ENCODE results near the gene DDOST. TPM values are rescaled to one million over a fixed set of nuclear protein-coding genes. Genes with fewer than 3 reads are reported as not detected.
"Not testable (repeated sequence)": the region's sequence is repeated elsewhere in the genome, so short reads cannot be mapped to it uniquely, and the experiment has no call there.

DDOST gene
- total RNA-seq, 1 experiment from 2014 or later, result 493 TPM

DNA sequence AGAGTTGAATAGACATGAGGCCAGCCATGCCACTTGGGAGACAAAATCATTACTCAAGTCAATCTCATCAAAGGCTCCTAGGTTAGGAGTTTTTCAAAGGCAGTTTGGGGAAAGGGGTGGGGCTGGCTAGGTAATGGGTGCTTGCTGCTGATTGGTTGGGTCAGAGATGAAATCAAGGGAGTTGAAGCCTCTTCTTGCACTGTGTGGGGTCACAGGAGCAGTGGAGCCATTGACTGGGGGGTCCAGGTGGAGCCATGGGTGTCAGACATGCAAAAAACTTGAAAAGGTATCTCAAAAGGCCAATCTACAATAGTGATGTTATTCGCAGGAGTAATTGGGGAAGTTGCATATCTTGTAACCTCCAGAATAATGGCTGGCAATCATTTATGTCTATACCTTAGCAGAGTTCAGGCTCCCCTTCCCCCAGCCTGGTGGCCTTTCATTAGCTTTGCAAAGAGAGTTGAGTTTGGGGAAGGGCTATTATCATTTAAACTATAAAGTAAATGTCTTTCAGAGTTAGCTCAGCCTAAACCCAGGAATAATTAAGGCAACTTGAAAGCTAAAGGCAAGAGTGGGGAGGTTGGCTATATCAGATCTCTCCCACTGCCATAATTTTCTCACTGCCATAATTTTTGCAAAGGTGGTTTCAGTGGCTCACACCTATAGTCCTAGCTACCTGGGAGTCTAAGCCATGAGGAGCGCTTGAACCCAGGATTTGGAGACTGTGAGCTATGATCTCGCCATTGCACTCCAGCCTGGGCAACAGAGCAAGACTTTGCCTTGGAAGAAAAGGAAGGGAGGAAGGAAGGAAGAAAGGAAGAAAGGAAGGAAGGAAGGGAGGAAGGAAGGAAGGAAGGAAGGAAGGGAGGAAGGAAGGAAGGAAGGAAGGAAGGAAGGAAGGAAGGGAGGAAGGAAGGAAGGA, 35.7 kb downstream of the DDOST start:
- no peak for DNase-seq (ENCODE audit: low spot score)

DNA sequence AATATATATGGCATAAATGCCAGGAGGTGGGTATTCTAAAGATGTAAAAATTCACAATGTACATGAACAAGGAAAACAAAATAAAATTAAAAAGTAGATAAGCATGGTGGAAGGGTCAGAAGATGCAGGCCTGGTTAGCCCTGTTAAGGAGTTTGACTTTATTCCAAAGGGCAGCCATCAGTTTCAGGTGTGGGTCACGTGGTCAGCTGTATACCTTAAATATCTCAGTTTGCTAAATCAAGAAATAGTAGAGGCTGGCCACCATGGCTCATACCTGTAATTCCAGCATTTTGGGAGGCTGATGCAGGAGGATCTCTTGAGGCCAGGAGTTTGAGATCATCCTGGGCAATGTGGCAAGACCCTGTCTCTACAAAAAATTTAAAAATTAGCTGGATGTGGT, 36.5 kb downstream of the DDOST start:
- no peak for DNase-seq (ENCODE audit: low spot score)

DNA sequence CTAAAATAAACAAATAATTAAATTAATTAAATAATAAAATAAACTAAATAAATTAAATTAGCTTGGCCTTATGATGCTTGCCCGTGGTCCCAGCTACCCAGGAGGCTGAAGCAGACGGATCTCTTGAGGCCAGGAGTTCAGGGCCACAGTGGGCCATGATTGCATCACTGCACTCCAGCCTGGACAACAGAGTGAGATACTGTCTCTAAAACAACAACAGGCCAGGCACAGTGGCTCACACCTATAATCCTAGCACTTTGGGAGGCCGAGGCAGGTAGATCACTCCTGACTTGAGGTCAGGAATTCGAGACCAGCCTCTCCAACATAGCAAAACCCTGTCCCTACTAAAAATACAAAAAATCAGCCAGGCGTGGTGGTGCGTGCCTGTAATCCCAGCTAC, 40.2 kb downstream of the DDOST start:
- DNase-seq (ENCODE audit: low spot score), result no peak

DNA sequence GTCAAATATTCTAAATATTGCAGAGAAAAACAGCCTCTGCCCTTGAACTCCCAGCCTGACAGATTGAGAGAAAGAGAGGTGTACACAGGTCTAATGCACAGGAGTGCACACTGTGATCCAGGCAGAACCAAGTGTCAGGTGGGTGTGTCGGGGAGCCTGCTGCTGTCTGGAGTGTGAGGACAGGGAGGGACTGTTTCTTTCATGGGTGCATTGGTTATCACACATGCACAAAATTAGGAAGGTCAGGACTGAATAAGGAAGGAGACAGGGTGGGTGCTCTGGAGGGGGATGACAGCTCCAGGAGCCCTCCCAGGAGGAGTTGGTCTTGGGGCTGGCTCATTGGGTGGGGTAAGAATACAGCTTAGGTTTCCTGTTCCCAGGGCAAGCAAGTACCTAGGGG, 41.2 kb downstream of the DDOST start:
- no peak for DNase-seq (ENCODE audit: low spot score)

DNA sequence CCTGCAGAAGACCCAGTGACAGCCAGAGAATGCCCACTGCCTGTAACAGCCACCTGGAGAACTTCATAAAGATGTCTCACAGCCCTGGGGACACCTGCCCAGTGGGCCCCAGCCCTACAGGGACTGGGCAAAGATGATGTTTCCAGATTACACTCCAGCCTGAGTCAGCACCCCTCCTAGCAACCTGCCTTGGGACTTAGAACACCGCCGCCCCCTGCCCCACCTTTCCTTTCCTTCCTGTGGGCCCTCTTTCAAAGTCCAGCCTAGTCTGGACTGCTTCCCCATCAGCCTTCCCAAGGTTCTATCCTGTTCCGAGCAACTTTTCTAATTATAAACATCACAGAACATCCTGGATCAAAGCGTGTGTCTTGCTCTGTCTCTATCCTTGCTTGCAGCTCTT, 42.6 kb downstream of the DDOST start:
- no peak for DNase-seq (ENCODE audit: low spot score)

DNA sequence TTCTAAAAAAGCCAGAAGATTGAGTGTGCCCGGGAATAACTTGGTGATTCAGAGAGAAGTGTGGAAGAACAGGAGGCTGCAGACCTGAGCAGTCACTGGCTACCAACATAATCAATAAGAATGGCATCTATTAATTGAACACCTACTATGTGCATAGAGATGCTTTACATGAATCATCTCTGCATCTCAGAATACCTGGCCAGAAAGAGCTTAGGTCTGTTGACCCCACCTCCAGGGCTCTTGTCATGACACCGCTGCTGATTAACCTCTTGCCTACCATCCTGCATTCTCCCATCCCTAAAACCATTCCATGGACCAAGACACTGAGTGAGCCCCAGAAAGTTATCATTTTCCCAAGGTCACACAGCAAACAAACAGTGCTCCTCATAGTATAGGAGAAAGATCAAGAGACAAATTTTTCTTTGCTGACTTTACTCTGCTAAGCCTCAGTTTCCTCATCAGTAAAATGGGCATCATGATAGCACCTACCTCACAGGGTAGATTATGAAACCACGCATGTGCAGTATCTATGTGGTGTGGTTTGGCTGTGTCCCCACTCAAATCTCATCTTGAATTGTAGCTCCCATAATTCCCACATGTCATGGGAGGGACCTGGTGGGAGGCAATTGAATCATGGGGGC, 44.2 kb downstream of the DDOST start:
- DNase-seq (ENCODE audit: low spot score), result no peak

DNA sequence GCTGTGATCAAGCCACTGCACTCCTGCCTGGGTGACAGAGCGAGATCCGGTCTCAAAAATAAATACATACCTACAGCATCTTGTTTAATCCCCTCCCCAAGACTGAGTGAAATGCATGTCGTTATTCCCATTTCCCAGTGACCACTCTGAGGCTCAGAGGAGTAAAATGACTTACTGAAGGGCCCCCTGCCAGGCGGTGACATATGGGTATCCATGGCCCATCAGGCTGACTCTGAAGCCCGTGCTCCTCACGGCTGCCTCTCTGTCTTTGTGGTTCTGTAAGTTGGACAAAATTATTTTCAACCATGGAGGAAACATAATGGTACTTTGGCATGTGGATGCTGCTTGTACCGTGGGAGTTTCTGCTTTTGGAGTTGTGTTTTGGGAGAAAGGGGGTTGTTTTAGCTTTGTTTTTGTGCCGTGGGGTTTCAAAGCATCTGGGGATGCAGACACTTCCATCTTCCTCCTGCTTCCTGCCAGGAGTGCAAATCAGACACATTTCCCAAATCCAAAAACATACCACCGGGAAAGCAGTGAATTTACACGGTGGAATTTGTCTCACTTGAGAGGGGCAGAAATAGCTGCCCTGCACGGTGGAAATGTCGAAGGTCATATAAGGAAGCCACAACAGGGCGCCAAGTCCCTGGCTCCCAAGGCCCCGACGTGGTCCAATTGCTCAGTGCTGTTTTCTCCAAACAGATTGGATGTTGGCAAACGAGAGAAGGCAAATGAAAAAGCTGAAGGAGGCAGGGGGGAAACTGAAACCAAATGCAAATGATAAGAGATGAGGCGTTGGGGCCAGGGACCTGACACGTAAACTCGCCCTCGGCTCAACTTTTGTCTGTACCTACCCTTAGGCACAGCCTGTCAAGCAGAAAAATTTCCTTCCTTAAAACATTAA, 45.0 kb downstream of the DDOST start:
- no peak for DNase-seq (ENCODE audit: low spot score)

DNA sequence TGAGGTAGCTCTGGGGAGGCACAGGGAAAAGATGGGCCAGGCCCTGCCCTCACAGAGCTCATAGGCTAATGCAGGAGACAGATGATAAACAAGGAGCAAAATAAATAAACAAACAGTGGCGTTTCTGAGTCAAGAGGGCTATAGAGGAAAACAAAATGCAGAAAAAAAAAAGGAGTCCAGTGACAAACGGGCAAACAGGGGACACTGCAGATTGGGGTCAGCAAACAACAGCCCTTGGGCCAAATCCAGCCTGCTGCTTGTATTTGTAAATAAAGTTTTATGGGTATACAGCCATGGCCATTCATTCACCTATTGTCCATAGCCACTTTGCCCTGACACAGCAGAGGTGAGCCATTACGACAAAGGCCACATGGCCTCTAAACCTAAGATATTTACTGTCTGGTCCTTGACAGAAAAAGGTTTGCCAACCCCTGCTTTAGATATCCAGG, 47.0 kb downstream of the DDOST start:
- DNase-seq (ENCODE audit: low spot score), result no peak

DNA sequence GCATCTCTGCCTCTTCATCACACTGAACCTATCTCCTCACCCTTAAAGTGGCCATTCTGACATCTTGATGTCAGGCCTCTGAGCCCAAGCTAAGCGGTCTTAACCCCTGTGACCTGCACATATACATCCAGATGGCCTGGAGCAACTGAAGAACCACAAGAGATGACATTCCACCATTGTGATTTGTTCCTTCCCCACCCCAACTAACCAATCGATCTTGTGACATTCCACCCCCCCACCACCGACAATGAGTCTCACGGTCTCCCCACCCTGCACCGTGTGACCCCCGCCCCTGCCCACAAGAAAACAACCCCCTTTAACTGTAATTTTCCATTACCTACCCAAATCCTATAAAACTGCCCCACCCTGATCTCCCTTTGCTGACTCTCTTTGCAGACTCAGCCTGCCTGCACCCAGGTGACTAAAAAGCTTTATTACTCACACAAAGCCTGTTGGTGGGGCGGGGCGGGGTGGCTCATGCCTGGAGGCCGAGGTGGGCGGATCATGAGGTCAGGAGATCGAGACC, 48.9 kb downstream of the DDOST start:
- peak; percentile 42 for DNase-seq (ENCODE audit: low spot score)

DNA sequence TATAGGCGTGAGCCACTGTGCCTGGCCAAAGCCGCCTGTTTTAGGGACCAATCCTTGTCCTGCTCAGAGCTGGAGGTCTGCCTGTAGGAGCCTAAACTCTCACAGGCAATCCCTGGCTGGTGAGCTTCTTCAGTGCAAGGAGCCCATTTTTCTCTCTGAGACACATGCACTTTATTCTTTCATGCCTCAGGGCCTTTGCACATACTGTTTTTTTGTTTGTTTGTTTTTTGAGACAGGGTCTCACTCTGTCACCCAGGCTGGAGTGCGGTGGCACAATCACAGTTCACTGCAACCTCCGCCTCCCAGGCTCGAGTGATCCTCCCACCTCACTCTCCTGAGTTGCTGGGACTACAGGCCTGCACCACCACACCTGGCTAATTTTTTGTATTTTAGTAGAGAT, 49.5 kb downstream of the DDOST start:
- DNase-seq (ENCODE audit: low spot score), result no peak

DNA sequence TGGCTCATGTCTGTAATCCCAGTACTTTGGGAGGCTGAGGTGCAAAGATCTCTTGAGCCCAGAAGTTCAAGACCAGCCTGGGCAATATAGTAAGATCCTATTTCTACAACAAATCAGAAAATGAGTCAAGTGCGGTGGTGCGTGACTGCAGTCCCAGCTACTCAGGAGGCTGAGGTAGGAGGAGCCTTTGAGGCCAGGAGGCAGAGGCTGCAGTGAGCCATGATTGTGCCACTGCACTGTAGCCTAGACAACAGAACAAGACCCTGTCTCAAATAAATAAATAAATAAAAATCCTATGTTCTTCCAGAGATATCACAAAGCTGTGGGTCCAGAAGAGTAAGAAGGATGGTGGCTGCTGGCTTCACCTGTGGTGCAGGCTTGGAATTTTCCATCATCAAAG, 50.2 kb downstream of the DDOST start:
- DNase-seq (ENCODE audit: low spot score), result no peak

DNA sequence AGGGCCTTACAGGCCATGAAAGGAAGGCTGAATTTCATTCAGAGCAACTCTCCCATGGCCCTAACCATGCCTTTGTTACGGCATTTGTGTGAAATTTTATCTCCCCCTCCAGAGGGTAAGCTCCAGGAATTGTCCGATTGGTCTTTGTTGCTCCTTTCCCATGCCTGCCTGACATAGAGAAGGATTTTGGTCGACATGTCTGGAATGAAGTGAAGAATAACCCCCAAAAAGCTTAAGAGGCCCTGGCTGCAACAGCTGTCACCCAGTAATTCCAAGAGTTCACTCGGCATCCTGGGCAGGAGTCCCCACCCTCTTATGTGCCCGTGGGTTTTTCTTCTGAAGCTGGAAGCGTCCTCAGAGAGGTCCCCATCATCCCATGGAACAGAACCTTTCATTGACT, 51.6 kb downstream of the DDOST start:
- no peak for DNase-seq (ENCODE audit: low spot score)

DNA sequence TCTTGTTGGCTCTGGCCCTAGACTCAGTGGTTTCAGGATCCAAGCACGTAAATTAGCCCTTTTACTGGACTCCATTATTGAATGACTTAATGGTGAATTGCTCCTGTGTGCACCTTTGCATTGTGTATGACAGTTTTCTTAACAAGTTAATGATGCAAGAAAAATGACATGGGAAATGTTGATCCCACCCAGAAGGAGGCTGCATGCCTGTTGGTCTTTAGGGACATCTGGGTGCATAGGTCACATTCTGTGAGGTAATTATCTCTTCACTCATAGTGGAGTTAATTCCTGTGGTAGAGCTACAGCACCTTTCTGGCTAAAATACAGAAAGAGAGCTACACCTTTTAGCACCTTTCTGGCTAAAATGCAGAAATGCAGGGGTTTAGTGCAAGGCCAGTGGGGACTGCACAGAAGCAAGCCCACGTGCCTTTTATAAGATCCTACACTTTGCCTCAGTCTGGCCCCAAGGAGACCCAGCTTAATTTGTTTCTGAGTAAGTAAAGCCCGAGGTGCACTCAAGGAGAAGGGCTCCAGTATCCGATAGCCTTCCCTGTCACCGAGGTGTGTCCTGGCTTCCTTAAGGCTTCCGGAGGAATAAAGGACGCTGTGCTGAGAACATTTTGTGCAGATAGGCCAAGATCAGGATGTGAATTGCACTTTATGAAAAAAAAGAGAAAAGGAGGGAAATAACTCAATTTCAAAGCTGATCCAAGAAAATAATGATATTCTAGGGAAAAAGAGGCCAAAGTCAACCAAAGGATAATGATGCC, 54.2 kb downstream of the DDOST start:
- DNase-seq (ENCODE audit: low spot score), result not testable (repeated sequence)

DNA sequence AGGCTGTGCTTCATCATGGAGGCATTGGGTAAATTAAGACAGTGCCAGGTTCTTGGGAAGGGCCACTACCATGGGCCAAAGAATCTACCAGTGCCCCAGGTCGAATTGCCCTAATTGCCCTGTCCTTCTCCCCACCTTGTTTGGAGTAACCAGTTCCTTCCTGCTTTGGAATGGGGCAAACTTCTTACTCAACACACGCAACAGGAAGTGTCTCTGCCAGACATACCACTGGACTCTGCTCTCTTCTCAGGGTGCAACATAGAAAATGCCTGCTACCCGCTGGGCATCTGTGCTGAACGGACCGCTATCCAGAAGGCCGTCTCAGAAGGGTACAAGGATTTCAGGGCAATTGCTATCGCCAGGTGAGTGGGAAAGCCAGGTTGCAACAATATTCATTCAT, 56.5 kb downstream of the DDOST start:
- DNase-seq (ENCODE audit: low spot score), result no peak

DNA sequence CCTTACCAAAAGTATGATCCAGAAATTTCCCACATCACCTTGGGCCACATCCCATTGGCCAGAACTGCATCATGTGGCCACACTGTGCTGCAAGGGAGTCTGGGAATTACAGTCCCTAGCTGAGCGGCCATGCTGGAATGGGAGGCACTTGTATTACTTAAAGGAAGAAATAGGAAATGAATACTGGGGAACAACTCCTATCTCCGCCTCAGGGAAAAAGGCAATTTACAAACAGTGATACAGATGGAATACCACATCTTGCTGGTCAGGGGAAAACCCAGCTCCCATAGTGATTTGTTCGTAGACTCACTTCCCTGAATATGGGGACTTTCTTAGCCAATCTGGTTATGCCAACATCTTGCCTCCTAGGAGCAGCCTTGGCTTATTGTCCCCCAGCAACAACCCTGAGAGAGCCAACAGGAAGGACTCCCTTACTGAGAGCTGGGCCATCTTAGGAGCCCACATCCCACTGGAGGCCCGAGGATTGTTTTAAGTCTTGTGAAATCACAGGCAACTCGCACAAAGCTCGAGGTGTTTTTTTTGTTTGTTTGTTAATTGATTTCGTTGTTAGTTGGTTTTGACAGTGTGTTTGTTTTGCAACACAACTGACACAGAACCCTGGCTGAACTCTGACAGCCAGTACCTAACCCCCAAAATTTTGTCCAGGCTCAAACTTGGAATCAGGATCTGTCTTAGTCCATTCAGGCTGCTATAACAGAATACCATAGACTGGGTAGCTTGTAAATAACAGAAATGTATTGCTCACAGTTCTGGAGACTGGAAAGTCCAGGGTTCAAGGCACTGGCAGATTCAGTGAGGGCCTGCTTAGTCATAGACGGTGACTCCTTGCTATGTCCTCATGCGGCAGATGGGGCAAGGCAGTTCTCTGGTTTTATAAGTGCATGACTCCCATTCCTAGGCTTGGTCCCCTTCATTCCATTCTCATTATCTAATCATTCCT, 57.4 kb downstream of the DDOST start:
- DNase-seq (ENCODE audit: low spot score), result peak; percentile 54

DNA sequence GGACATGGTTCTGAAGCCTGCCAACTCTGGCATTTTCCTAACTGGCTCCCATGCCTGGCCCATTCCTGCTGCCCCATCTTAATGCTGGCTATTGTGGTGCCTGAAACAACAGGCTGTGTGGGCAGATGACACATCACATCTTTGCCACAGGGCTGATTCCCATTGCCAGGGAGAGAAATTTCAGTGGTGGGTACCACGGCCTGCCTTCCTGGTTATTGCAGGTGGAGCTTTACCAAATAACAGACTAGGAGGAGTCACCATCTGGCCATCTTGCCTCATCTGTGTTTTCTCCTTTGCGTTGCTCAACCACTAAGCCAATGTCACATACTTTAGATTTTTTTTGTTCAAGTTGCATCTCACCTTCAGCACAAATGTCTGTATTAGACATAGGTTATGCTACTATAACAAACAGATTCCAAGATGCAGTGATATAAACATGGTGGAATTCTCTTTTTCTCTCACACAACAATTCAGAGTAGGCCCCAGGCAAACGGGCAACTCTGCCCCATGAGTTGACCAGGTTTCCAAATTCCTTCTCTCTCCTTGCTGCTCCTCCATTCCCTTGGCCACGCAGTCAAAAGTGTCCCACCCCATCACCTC, 58.2 kb downstream of the DDOST start:
- DNase-seq (ENCODE audit: low spot score), result no peak
